D341Med (cell line): ENCODE measurements around the gene RPLP2.

Experiments
- DNase-seq: peaks from one replicate; pipeline ENCODE4 v3.0.0; 2012; ENCODE audit warnings: low spot score

Gene RPLP2

GRCh38 chr11:773830-774229 lies 35.9 kb upstream of the RPLP2 start:
- DNase-seq, result no peak

GRCh38 chr11:774873-775592 lies 34.7 kb upstream of the RPLP2 start:
- DNase-seq, result no peak

- DNase-seq, result no peak
Measured at GRCh38 chr11:776263-776560, 33.6 kb upstream of the RPLP2 start.

- DNase-seq, result peak; percentile 91
Measured at GRCh38 chr11:776561-777287, 33.0 kb upstream of the RPLP2 start.

GRCh38 chr11:777288-778255 lies 32.2 kb upstream of the RPLP2 start, which contains the start of gene GATD1:
Gene GATD1 (minus strand): TSS chr11:777487. CDS start chr11:777462, 25 bp downstream.
- DNase-seq, result peak; percentile 100

GRCh38 chr11:778976-779954 lies 30.5 kb upstream of the RPLP2 start:
- DNase-seq, result no peak

GRCh38 chr11:779955-780532 lies 29.7 kb upstream of the RPLP2 start:
- DNase-seq, result no peak

GRCh38 chr11:782264-783174 lies 27.2 kb upstream of the RPLP2 start:
- no peak for DNase-seq

GRCh38 chr11:783581-784015 lies 26.2 kb upstream of the RPLP2 start:
- DNase-seq, result peak; percentile 90

GRCh38 chr11:786235-787083 lies 23.3 kb upstream of the RPLP2 start:
- DNase-seq, result no peak

- no peak for DNase-seq
Measured at GRCh38 chr11:787084-787675, 22.6 kb upstream of the RPLP2 start.

GRCh38 chr11:788009-788640 lies 21.6 kb upstream of the RPLP2 start:
- DNase-seq, result no peak

GRCh38 chr11:788953-789940 lies 20.5 kb upstream of the RPLP2 start:
- DNase-seq, result no peak

- peak; percentile 81 for DNase-seq
Measured at GRCh38 chr11:789943-790342, 19.8 kb upstream of the RPLP2 start, which contains the start of gene CEND1. Gene CEND1 (minus strand): TSS chr11:790090. CDS start chr11:788576, 1,514 bp downstream.

- DNase-seq, result no peak
Measured at GRCh38 chr11:790721-791564, 18.8 kb upstream of the RPLP2 start.
